ENCODE data around the gene AR.

GRCh38 chrX:67558267-67558666 is 14.4 kb downstream of the AR start:
- TF ChIP-seq, protein P1, sequence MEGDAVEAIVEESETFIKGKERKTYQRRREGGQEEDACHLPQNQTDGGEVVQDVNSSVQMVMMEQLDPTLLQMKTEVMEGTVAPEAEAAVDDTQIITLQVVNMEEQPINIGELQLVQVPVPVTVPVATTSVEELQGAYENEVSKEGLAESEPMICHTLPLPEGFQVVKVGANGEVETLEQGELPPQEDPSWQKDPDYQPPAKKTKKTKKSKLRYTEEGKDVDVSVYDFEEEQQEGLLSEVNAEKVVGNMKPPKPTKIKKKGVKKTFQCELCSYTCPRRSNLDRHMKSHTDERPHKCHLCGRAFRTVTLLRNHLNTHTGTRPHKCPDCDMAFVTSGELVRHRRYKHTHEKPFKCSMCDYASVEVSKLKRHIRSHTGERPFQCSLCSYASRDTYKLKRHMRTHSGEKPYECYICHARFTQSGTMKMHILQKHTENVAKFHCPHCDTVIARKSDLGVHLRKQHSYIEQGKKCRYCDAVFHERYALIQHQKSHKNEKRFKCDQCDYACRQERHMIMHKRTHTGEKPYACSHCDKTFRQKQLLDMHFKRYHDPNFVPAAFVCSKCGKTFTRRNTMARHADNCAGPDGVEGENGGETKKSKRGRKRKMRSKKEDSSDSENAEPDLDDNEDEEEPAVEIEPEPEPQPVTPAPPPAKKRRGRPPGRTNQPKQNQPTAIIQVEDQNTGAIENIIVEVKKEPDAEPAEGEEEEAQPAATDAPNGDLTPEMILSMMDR (IDR thresholded peaks at IDR 0.05; ENCODE audit: poor library complexity, severe bottlenecking), result no peak
- TF ChIP-seq POLR2AphosphoS5 (IDR thresholded peaks at IDR 0.05) (no peak), EZH2 (IDR thresholded peaks at IDR 0.05; ENCODE audit: borderline replicate concordance, insufficient read depth, low read length, poor library complexity, severe bottlenecking) (no peak), EP300 (conservative IDR thresholded peaks at IDR 0.05; ENCODE audit: poor library complexity, severe bottlenecking) (no peak)

Data from neural cell (in vitro differentiated cells).